ENCODE results near the gene TMEM271.
"Not testable (repeated sequence)": the region's sequence is repeated elsewhere in the genome, so short reads cannot be mapped to it uniquely, and the experiment has no call there.

The TMEM271 gene

DNA sequence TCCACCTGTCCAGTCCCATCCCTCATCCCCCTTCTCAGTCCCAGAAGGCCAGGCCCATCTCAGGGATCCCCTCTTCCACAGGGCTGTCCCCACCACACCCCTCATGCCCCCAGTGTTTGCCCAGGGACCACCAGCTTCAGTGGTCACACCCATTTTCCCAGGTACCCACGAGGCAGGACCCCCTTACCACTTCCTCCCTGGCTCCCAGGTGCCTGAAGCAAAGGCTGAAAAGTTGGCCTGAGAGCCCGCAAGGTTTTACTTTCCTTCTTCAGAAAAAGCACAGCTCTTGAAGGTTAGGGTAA is 7.8 kb downstream of the TMEM271 start:
- TF ChIP-seq ZNF274 (IDR thresholded peaks at IDR 0.05; ENCODE audit: low read depth, low read length) = no peak
- H3K4me3 ChIP-seq (ENCODE audit: low read length) = no peak overlapping the region

DNA sequence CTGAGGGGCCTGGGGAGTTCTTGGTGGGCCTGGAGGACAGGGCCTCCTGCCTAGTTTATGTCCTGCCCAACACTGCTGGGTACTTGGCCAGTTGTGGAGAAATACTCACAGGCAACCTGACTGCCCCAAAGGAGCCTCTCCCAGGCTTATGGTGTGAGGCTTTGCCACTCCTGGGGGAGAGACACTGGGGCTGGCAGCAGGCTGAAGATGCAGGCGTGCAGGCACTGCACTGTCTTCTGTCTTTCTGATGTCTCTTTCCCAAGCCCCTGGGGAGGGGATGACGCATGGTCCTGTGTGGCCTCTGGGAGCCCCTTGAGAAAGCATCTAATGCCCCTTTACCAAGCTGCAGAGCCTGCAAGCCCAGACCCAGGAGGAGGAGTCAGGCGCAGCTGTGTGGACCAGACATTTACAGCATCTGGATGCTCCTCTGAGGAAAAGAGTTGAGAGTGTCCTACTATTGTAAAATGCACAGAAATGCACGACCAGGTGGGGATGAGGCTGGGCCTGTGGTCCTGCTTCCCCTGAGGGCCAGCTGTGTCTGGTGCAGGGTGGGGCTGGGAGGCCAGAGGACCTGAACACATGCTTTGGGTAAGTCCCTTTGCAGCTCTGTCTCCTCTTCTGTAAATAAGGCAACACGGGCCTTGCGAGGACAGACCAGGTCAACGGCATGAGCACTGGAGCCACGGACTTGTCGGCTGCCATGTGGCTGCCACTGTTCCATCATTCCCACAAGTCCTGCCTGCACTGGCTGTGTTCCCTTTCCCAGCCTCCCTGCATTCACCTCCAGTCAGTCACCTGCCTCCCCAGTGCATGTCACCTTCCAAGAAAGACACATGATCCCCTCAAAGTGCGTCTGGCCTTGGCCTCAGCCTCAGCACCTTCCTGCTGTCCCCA is 8.4 kb downstream of the TMEM271 start:
- TF ChIP-seq ZNF274 (IDR thresholded peaks at IDR 0.05; ENCODE audit: low read depth, low read length) = no peak
- no peak overlapping the region for H3K4me3 ChIP-seq (ENCODE audit: low read length)

DNA sequence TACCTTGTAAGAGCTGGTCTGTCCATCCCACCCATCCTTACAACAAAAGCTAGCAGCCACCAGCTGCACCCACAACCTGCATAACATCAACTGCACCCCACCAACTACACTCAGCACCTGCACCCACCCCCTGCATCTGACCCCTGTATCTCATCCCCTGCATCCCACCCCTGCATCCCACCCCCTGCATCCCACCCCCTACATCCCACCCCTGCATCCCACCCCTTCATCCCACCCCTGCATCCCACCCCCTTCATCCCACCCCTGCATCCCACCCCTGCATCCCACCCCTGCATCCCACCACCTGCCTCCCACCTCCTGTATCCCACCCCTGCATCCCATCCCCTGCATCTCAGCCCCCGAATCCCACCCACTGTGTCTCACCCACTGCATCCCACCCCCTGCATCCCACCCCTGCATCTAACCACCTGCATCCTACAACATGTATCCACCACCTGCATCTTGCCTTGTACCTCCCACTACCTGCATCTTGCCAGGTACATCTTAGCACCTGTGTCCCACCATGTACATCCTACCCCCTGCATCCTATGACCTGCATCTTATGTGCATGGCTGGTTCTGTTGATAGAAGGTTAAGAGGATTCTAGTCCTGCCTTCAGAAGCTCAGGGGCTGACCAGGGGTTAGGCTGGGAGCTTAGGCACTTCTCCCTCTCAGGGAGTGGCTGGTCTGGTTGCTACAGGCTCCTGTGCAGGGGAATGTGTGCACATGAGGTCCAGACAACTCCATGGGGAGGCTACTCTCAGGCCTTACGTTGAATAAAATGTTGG is 9.4 kb downstream of the TMEM271 start:
- no peak for TF ChIP-seq ZNF274 (IDR thresholded peaks at IDR 0.05; ENCODE audit: low read depth, low read length)
- no peak overlapping the region for H3K4me3 ChIP-seq (ENCODE audit: low read length)

DNA sequence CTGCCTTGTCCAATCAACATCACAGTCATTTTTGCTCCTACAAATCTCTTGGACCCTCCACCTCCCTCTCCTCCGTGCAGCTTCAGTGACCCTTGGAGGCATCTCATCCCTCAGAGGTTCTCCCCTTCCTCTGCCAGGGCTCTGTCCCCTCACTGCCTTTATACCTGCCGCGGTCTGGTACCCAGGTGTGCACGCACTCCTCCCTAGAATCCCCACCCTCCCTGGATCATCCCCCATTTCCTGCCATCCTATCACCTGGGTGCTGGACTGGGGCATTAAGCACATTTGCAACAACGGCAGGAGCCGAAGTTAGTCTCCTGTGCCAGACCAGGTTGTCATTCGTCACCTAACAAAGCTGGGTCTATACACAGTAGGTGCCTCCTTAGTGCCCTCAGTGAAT is 10.1 kb downstream of the TMEM271 start:
- H3K4me3 ChIP-seq (ENCODE audit: low read length) = no peak overlapping the region
- no peak for TF ChIP-seq ZNF274 (IDR thresholded peaks at IDR 0.05; ENCODE audit: low read depth, low read length)

DNA sequence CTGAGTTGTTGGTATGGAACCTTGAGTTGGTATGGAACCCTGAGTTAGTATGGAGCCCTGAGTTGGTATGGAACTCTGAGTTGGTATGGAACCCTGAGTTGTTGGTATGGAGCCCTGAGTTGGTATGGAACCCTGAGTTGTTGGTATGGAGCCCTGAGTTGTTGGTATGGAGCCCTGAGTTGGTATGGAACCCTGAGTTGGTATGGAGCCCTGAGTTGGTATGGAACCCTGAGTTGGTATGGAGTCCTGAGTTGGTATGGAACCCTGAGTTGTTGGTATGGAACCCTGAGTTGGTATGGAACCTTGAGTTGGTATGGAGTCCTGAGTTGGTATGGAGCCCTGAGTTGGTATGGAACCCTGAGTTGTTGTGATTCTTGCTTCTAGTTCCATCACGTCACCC is 10.5 kb downstream of the TMEM271 start:
- not testable (repeated sequence) for H3K4me3 ChIP-seq (ENCODE audit: low read length)

DNA sequence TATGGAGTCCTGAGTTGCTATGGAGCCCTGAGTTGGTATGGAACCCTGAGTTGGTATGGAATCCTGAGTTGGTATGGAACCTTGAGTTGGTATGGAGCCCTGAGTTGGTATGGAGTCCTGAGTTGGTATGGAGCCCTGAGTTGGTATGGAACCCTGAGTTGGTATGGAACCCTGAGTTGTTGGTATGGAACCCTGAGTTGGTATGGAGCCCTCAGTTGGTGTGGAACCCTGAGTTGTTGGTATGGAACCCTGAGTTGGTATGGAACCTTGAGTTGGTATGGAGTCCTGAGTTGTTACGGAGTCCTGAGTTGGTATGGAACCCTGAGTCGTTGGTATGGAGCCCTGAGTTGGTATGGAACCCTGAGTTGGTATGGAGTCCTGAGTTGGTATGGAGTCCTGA is 13.6 kb downstream of the TMEM271 start:
- H3K4me3 ChIP-seq (ENCODE audit: low read length) = not testable (repeated sequence)

DNA sequence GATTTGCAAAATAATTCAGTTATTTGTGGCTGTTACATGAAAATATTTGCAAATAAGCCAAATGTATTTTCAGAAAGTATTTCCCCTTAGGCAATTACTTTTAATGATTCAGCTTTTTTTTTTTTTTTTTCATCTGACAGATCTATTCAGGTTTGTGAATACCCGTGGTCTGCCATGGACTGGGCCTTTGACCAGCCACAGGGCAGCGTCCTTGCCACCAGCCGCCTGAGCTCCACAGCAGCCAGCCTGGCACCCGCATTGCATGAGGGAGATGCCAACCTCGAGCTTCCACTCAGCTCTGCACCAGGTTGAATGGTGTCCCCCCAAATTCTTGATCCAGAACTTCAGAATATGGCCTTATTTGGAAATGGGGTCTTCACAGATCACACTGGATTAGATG is 14.7 kb downstream of the TMEM271 start:
- no peak for TF ChIP-seq ZNF274 (IDR thresholded peaks at IDR 0.05; ENCODE audit: low read depth, low read length)
- H3K4me3 ChIP-seq (ENCODE audit: low read length) = no peak overlapping the region

DNA sequence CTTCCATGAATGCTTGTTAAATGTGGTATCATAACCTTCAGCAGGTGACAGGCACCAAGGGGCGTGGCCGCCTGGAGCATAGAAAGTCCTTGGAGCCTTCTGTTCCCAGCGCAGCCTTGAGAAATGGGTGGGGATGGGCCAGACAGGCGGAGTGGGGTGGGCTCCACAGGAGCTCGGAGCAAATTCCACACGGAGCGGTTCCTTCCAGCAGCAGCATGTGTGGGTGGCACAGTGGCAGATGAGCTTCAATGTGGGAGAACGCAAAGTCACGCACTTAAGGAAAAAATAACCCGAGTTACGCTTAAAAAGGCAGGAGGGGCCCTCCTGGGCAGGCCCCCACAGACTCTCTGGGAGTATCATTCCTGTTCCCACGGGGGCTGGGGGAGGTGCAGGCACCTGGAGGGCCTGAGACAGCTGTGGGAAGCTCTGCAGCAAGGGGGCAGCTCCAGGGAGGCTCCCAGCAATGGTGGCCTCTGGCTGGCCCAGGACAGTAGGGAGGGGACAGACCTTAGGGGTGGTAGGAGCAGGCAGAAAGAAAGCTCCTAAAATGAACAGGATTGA is 15.3 kb downstream of the TMEM271 start:
- no peak for TF ChIP-seq ZNF274 (IDR thresholded peaks at IDR 0.05; ENCODE audit: low read depth, low read length)
- no peak overlapping the region for H3K4me3 ChIP-seq (ENCODE audit: low read length)

DNA sequence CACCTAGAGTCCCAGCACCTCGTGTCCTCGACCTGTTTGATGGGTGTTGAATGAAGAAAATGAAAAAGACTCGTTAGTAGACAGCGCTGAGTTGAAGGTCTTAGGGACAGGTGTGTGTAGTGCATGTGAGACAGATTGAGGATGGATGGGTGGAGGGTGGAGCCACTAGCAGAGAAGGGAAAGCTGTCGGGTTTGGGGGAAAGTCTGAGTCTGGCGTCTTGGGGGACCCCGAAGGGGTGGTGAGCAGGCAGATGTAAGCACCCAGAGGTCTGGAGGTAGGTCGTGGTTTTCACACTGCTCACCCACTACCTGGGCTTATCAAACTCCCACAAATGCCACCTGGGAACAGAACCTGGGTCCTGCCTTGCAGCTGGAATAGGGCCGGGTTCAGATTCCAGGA is 16.0 kb downstream of the TMEM271 start:
- H3K4me3 ChIP-seq (ENCODE audit: low read length) = no peak overlapping the region
- no peak for TF ChIP-seq ZNF274 (IDR thresholded peaks at IDR 0.05; ENCODE audit: low read depth, low read length)

DNA sequence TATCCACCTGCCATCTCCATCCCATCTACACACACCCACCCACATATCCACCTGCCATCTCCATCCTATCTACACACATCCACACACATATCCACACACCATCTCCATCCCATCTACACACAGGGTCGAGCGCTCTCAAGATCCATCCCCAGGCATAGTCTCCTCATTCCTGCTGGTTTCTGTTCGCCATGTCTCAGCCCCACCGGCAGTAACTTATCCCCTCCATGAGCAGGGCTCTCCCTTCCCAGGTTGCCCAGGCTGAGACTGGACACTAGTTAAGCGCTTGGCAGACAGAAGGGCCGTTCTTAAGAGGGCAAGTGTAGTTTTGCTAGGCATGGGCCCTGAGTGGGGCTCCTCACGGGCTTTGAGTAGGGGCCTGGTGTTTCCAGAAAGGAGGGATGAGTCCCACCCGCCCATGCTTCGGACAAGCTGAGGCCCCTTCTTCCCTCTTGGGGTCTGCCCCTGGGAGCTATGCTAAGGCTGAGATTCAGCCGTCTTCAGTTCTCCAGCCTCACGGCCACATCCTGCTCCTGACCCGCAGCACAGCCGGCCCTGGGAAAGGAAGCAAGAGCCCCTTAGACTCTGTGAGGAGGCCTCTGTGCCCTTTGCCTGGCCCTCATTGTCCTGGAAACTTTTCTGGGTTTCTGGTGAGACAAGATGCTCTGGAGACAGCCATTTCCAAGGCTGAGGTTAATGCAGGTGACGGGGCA is 20.4 kb downstream of the TMEM271 start:
- no peak for TF ChIP-seq ZNF274 (IDR thresholded peaks at IDR 0.05; ENCODE audit: low read depth, low read length)

DNA sequence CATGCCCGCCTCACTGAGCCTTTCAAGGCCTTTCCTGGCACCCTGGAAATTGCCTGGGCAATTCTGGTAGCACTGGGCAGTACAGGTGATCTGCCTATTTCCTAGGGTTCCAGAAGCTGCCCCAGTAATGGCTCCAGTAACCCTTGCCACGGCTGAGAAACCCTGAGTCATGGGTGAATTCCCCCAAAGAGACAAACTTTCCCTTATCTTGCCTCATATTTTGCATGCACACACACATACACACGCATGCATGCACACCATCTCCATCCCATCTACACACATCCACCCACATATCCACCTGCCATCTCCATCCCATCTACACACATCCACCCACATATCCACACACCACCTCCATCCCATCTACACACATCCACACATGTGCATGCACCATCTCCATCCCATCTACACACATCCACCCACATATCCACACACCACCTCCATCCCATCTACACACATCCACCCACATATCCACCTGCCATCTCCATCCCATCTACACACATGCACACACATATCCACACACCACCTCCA is 21.2 kb downstream of the TMEM271 start:
- H3K4me3 ChIP-seq (ENCODE audit: low read length) = not testable (repeated sequence)

More for the DNA sequence above, 20.4 kb downstream of the TMEM271 start:
- no peak overlapping the region for H3K4me3 ChIP-seq (ENCODE audit: low read length)

DNA sequence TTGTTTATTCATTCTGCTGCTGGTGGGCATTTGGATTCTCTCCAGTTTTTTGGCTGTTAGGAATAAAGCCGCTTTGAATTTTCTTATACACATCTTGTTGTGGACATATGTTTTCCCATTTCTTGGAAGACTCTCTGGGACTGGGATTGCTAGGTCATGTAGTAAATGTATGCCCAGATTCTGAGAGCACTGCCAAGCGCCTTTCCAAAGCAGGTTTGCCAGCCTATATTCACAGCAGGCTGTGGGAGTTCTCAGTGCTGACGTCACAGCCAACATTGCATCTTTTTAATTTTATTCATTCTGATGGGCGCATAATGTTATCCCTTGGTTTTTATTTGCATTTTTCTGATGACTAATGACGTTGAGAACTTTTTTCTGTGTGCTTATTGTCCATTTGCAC is 24.1 kb downstream of the TMEM271 start:
- no peak for TF ChIP-seq ZNF274 (IDR thresholded peaks at IDR 0.05; ENCODE audit: low read depth, low read length)

DNA sequence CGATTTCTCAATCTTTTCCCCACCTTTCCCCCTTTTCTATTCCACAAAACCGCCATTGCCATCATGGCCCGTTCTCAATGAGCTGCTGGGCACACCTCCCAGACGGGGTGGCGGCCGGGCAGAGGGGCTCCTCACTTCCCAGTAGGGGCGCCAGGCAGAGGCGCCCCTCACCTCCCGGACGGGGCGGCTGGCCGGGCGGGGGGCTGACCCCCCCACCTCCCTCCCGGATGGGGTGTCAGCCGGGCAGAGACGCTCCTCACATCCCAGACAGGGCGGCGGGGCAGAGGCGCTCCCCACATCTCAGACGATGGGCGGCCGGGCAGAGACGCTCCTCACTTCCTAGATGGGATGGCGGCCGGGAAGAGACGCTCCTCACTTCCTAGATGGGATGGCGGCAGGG is 25.8 kb downstream of the TMEM271 start:
- H3K4me3 ChIP-seq (ENCODE audit: low read length) = not testable (repeated sequence)

More for the DNA sequence above, 24.1 kb downstream of the TMEM271 start:
- no peak overlapping the region for H3K4me3 ChIP-seq (ENCODE audit: low read length)

DNA sequence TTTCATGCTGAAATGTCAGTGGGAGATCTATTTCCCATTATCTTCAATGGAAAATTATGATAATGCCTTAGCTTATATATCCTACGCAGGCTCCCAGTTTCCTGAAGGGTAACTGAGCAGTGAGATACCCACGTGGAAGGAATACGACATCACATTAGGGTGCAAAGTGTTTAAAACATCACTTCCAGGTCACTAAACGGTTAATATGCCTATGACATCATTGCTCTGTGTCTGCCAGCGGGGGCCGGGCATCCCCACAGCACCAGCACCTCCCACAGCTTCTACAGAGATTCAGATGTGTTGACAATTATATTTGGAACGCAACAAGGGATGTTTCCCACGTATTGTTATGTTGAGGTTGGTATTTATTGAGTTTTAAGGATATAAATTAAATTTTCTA is 27.1 kb downstream of the TMEM271 start:
- no peak overlapping the region for H3K4me3 ChIP-seq (ENCODE audit: low read length)
- TF ChIP-seq ZNF274 (IDR thresholded peaks at IDR 0.05; ENCODE audit: low read depth, low read length) = no peak

All from GM08714 (cell line).